ENCODE results near the gene CD14.
"Not testable (repeated sequence)": the region's sequence is repeated elsewhere in the genome, so short reads cannot be mapped to it uniquely, and the experiment has no call there.

The CD14 gene

DNA sequence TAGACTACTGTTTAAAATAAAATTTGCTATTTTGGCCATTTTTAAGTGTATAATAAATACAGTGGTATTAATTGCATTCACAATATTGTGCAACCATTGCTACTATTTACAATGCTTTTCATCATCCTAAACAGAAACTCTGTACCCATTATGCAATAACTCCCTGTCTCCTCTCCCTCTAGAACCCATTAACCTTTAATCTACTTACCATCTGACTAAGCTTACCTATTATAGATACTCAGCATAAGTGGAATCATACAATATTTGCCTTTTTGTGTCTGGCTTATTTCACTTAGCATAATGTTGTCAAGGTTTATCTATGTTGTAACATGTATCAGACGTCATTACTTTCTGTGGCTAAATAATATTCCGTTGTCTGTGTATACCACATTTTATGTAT lies 25.9 kb downstream of the CD14 start:
- H3K36me3 ChIP-seq (ENCODE audit: control insufficient read depth, insufficient read depth, low read length) = no peaks in the 10 kb centered on the region
- no peak overlapping the region for H3K4me3 ChIP-seq (ENCODE audit: low read length)
- peaks cover 15% of the 10 kb centered on the region for H3K4me1 ChIP-seq (ENCODE audit: control insufficient read depth, insufficient read depth, low read length)
- no peak overlapping the region for H3K9ac ChIP-seq (ENCODE audit: low read length)
- H3K9me3 ChIP-seq (ENCODE audit: control insufficient read depth, low read length) = no peaks in the 10 kb centered on the region
- H3K27me3 ChIP-seq (ENCODE audit: control insufficient read depth, insufficient read depth, low read length) = no peaks in the 10 kb centered on the region

DNA sequence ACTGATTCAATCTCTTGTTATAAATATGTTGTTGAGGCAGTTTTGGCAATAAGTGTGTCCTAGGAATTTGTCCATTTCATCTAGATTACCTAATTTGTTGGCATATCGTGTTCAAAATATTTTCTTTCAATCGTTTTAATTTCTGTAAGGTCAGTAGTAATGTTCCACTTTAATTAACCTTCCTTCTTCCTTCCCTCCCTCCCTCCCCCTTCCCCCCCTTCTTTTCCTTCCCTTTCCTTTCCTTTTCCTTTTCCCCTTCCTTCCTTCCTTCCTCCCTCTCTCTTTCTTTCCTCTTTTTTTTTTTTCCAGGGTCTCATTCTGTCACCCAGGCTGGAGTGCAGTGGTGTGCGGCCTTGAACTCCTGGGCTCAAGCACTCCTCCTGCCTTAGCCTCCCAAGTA lies 27.1 kb downstream of the CD14 start:
- peaks cover 15% of the 10 kb centered on the region for H3K4me1 ChIP-seq (ENCODE audit: control insufficient read depth, insufficient read depth, low read length)
- no peak overlapping the region for H3K9ac ChIP-seq (ENCODE audit: low read length)
- no peaks in the 10 kb centered on the region for H3K36me3 ChIP-seq (ENCODE audit: control insufficient read depth, insufficient read depth, low read length)
- no peaks in the 10 kb centered on the region for H3K9me3 ChIP-seq (ENCODE audit: control insufficient read depth, low read length)
- no peak overlapping the region for H3K4me3 ChIP-seq (ENCODE audit: low read length)
- no peaks in the 10 kb centered on the region for H3K27me3 ChIP-seq (ENCODE audit: control insufficient read depth, insufficient read depth, low read length)

DNA sequence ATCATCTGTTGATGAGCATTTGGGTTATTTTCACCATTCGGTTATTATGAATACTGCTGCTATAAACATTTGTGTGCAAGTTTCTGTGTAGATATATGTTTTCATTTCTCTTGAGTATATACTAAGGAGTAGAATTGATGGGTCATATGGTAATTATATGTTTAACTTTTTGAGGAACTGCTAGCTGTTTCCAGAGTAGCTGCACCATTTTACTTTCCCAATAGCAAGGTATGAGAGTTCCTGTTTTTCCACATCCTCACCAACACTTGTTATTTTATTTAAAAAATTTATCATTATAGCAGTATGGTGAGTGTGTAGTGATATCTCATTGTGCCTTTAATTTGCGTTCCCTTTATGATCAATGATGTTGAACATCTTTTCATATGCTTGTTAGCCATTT lies 29.2 kb downstream of the CD14 start:
- Histone ChIP-seq H3K27me3 (ENCODE audit: control insufficient read depth, insufficient read depth, low read length) (no peaks in the 10 kb centered on the region), H3K9me3 (ENCODE audit: control insufficient read depth, low read length) (no peaks in the 10 kb centered on the region), H3K4me3 (ENCODE audit: low read length) (no peak overlapping the region), H3K9ac (ENCODE audit: low read length) (no peak overlapping the region), H3K36me3 (ENCODE audit: control insufficient read depth, insufficient read depth, low read length) (no peaks in the 10 kb centered on the region), H3K4me1 (ENCODE audit: control insufficient read depth, insufficient read depth, low read length) (peaks cover 2% of the 10 kb centered on the region)

DNA sequence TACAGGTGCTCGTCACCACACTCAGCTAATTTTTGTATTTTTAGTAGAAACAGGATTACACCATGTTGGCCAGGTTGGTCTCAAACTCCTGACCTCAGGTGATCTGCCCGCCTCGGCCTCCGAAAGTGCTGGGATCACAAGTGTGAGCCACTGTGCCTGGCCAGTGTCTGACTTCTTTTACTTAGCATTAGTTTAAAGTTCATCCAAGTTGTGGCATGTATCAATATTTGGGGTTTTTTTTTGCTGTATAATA lies 29.6 kb downstream of the CD14 start:
- H3K9ac ChIP-seq (ENCODE audit: low read length); H3K27me3 ChIP-seq (ENCODE audit: control insufficient read depth, insufficient read depth, low read length); H3K4me3 ChIP-seq (ENCODE audit: low read length); H3K4me1 ChIP-seq (ENCODE audit: control insufficient read depth, insufficient read depth, low read length); H3K9me3 ChIP-seq (ENCODE audit: control insufficient read depth, low read length); H3K36me3 ChIP-seq (ENCODE audit: control insufficient read depth, insufficient read depth, low read length): not testable (repeated sequence)

DNA sequence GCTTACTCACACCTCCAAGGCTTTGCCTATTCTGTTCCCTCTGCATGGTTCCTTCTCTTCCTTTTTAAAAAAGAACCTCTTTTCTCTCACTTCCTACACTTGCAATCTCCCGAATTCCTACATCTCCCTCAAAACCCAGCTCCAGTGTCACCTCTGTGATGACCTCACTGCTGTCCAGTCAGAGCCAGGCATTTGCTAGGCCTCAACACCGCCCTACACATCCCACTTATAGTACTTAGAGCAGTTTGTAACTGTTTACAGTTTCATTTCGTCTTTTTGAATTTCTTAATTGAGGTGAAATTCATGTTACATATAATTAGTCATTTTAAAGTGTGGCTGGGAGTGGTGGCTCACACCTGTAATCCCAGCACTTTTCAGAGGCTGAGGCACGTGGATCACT lies 30.8 kb downstream of the CD14 start:
- H3K9ac ChIP-seq (ENCODE audit: low read length) = no peak overlapping the region
- H3K27me3 ChIP-seq (ENCODE audit: control insufficient read depth, insufficient read depth, low read length) = no peaks in the 10 kb centered on the region
- H3K4me3 ChIP-seq (ENCODE audit: low read length) = no peak overlapping the region
- no peaks in the 10 kb centered on the region for H3K4me1 ChIP-seq (ENCODE audit: control insufficient read depth, insufficient read depth, low read length)
- no peaks in the 10 kb centered on the region for H3K9me3 ChIP-seq (ENCODE audit: control insufficient read depth, low read length)
- H3K36me3 ChIP-seq (ENCODE audit: control insufficient read depth, insufficient read depth, low read length) = no peaks in the 10 kb centered on the region

DNA sequence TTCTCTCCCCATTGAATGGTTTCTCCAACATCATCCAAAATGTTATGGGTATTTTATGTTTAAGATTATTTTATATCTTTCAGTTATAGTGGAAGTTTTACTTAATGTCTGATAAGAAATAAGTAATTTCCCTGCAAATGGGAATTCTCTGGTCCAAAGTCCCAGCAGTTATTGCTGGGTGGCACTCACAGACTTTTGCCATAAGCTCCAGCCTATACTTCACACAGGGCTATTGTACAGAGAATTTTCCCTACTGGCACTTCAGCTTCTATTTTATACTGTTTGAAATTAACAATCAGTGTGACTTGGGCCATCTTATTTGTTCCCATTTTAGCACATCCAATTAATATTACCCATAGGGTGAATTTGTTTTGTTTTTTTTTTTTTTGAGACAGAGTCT lies 32.9 kb downstream of the CD14 start:
- Histone ChIP-seq H3K4me3 (ENCODE audit: low read length) (no peak overlapping the region), H3K36me3 (ENCODE audit: control insufficient read depth, insufficient read depth, low read length) (no peaks in the 10 kb centered on the region), H3K9ac (ENCODE audit: low read length) (no peak overlapping the region), H3K4me1 (ENCODE audit: control insufficient read depth, insufficient read depth, low read length) (no peaks in the 10 kb centered on the region), H3K9me3 (ENCODE audit: control insufficient read depth, low read length) (no peaks in the 10 kb centered on the region), H3K27me3 (ENCODE audit: control insufficient read depth, insufficient read depth, low read length) (no peaks in the 10 kb centered on the region)

DNA sequence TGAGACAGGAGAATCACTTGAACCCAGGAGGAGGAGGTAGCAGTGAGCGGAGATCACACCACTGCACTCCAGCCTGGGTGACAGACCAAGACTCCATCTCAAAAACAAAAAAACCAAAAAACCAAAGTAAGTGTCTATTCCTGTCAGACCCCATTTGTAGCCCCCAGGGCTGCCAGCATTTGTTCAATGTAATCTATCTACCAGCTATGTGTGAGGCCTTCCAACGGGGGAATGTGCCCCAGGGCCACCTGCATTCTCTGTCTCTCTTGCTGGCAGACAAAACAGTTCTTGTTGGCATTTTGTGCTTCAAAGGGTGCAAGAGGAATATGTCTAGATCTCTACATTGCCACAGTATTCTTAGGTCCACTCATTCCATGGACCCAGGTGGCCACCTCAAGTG lies 34.1 kb downstream of the CD14 start:
- Histone ChIP-seq H3K36me3 (ENCODE audit: control insufficient read depth, insufficient read depth, low read length) (no peaks in the 10 kb centered on the region), H3K9me3 (ENCODE audit: control insufficient read depth, low read length) (no peaks in the 10 kb centered on the region), H3K4me1 (ENCODE audit: control insufficient read depth, insufficient read depth, low read length) (no peaks in the 10 kb centered on the region), H3K9ac (ENCODE audit: low read length) (no peak overlapping the region), H3K27me3 (ENCODE audit: control insufficient read depth, insufficient read depth, low read length) (no peaks in the 10 kb centered on the region), H3K4me3 (ENCODE audit: low read length) (no peak overlapping the region)

DNA sequence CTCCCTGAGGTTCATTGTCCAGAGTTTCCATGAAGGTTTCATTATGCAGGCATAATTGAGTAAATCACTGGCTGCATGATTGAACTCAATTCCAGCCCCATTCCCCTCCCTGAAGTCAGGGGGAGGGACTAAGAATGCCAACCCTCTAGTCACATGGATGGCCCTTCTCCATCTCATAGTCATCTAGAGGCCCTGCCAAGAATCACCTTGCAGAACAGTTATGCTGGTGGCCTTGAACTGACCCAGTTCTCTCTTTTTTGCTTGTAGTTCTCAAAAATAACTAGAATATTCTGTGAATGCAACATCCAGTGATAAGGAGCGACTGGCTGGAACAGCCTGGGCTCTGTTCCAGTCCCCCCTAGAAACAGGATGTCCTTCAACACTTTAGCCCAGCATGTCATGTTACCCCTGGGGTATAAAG lies 36.6 kb downstream of the CD14 start:
- Histone ChIP-seq H3K9ac (ENCODE audit: low read length) (no peak overlapping the region), H3K36me3 (ENCODE audit: control insufficient read depth, insufficient read depth, low read length) (no peaks in the 10 kb centered on the region), H3K4me1 (ENCODE audit: control insufficient read depth, insufficient read depth, low read length) (no peaks in the 10 kb centered on the region), H3K27me3 (ENCODE audit: control insufficient read depth, insufficient read depth, low read length) (no peaks in the 10 kb centered on the region), H3K4me3 (ENCODE audit: low read length) (no peak overlapping the region), H3K9me3 (ENCODE audit: control insufficient read depth, low read length) (no peaks in the 10 kb centered on the region)

DNA sequence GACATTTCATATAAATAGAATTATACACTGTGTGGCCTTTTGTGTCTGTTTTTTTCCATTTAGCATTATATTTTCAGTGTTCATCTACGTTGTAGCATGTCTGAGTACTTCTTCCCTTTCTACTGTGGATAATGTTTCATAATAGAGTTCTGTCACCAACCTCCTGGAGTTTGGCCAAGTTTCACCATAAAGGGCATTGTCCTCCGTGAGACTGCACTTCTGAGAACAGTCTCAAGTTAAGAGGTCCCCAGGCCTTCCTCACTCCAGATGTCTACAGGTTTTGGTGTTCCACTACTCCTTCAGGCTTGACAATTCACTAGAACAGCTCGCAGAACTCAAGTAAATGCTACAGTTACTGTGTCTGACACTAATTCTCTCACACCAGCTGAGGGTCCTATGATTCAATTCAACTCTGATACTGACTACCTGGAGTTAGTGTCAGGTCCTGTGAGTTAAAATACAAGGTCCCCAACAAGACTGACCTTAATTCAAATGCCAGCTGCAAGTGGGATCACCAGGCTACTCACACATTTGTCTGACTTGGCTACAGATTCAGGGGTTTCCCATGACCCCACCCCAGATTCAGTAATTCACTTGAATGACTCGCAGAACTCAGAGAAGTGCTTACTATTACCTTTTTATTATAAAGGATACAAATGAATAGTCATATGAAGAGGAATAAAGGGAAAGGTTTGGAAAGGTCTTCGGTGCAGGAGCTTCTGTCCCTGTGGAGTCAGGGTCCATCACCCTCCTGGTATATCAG lies 37.3 kb downstream of the CD14 start:
- H3K9me3 ChIP-seq (ENCODE audit: control insufficient read depth, low read length) = no peaks in the 10 kb centered on the region
- no peaks in the 10 kb centered on the region for H3K36me3 ChIP-seq (ENCODE audit: control insufficient read depth, insufficient read depth, low read length)
- no peak overlapping the region for H3K9ac ChIP-seq (ENCODE audit: low read length)
- no peak overlapping the region for H3K4me3 ChIP-seq (ENCODE audit: low read length)
- no peaks in the 10 kb centered on the region for H3K4me1 ChIP-seq (ENCODE audit: control insufficient read depth, insufficient read depth, low read length)
- no peaks in the 10 kb centered on the region for H3K27me3 ChIP-seq (ENCODE audit: control insufficient read depth, insufficient read depth, low read length)

DNA sequence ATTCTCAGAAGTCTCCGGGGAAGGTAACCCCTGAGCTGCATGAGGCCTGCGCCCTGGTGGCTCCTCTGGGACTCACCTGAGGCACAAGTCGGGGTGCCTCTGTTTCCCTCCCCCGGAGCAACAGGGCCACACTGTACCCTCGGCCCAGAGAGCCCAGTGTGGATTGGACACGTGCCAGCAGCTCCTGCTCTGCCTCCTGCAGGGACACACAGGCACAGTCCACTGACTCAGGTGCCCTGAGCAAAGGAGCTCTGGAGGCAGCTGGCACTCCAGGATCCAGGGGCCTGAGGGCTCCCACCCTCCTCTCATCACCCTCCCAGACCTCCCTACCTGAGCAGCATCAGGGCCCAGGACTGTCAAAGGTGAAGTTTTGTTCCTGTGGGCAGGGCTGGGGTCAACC lies 38.8 kb downstream of the CD14 start:
- H3K36me3 ChIP-seq (ENCODE audit: control insufficient read depth, insufficient read depth, low read length) = no peaks in the 10 kb centered on the region

DNA sequence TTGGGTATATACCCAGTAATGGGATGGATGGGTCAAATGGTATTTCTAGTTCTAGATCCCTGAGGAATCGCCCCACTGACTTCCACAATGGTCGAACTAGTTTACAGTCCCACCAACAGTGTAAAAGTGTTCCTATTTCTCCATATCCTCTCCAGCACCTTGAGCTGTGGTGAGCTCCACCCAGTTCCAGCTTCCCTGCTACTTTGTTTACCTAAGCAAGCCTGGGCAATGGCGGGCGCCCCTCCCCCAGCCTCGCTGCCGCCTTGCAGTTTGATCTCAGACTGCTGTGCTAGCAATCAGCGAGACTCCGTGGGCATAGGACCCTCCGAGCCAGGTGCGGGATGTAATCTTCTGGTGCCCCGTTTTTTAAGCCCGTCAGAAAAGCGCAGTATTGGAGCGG lies 39.9 kb downstream of the CD14 start:
- not testable (repeated sequence) for H3K27me3 ChIP-seq (ENCODE audit: control insufficient read depth, insufficient read depth, low read length); H3K36me3 ChIP-seq (ENCODE audit: control insufficient read depth, insufficient read depth, low read length); H3K4me1 ChIP-seq (ENCODE audit: control insufficient read depth, insufficient read depth, low read length); H3K9ac ChIP-seq (ENCODE audit: low read length); H3K9me3 ChIP-seq (ENCODE audit: control insufficient read depth, low read length); H3K4me3 ChIP-seq (ENCODE audit: low read length)

More for the DNA sequence above, 38.8 kb downstream of the CD14 start:
- Histone ChIP-seq H3K27me3 (ENCODE audit: control insufficient read depth, insufficient read depth, low read length) (no peaks in the 10 kb centered on the region), H3K9me3 (ENCODE audit: control insufficient read depth, low read length) (no peaks in the 10 kb centered on the region), H3K4me3 (ENCODE audit: low read length) (no peak overlapping the region), H3K9ac (ENCODE audit: low read length) (no peak overlapping the region), H3K4me1 (ENCODE audit: control insufficient read depth, insufficient read depth, low read length) (no peaks in the 10 kb centered on the region)

DNA sequence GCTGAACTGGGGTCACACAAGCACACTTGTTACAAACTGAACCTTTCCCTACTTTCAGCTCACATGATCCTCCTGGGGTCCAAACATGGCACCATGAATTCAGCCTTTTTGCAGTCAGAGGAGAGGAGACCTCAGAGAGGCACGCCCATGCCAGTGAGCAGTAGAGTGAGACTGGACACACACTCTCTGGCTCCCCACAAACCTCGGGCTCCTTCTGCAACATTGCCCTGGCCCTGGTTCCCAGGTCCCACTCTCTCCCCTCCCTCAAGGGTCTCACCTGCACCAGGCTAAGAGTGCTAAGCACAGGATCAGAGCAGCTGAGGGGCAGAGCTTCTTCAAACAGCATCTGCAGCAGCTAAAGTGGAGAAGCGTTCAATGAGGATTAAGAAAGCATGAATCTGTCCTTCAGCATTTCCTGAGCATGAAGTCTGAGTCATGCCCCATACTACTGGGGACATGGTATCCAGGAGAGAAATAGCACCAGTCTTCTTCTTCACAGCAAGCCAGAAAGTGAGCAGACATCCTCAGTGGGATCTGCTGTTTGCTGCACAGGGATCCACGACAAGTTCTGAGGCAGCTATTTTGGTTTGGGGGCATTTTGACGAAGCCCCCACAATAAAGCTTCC lies 41.1 kb downstream of the CD14 start:
- H3K9me3 ChIP-seq (ENCODE audit: control insufficient read depth, low read length) = no peaks in the 10 kb centered on the region
- no peaks in the 10 kb centered on the region for H3K36me3 ChIP-seq (ENCODE audit: control insufficient read depth, insufficient read depth, low read length)
- H3K9ac ChIP-seq (ENCODE audit: low read length) = no peak overlapping the region
- no peaks in the 10 kb centered on the region for H3K27me3 ChIP-seq (ENCODE audit: control insufficient read depth, insufficient read depth, low read length)
- H3K4me1 ChIP-seq (ENCODE audit: control insufficient read depth, insufficient read depth, low read length) = no peaks in the 10 kb centered on the region
- H3K4me3 ChIP-seq (ENCODE audit: low read length) = no peak overlapping the region

DNA sequence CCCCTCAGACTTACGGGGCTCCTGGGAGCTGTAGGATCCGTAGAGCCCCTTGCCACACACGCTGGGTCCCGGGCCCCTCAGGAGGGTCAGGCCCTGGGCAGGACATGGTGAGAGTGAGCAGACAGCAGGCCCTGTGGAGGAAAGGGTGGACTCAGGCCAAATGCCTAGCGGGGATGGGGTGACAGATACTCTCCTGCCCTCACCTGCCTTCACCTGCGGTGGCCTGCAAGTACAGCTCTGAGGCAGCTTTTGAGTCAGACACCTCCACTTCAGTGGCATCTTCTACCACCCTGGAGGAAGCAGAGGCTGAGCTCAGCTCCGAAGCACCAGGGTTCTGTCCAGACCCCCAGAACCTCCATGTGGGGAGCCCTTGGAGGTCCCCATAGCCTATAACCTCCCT lies 42.1 kb downstream of the CD14 start:
- Histone ChIP-seq H3K27me3 (ENCODE audit: control insufficient read depth, insufficient read depth, low read length) (no peaks in the 10 kb centered on the region), H3K9me3 (ENCODE audit: control insufficient read depth, low read length) (no peaks in the 10 kb centered on the region), H3K4me3 (ENCODE audit: low read length) (no peak overlapping the region), H3K9ac (ENCODE audit: low read length) (no peak overlapping the region), H3K4me1 (ENCODE audit: control insufficient read depth, insufficient read depth, low read length) (no peaks in the 10 kb centered on the region), H3K36me3 (ENCODE audit: control insufficient read depth, insufficient read depth, low read length) (no peaks in the 10 kb centered on the region)

Measured in mucosa of stomach (tissue), 1 donor.